ENCODE measurements around the gene TNFRSF19. TPM values are rescaled to one million over a fixed set of nuclear protein-coding genes. Genes with fewer than 3 reads are reported as not detected.
A peak's percentile ranks its signal among the peaks of the same experiment; 100 is the strongest.

The TNFRSF19 gene
- total RNA-seq, 6 donors from 2014 or later = 7.8 to 23.5 (median 14.5) TPM

- H3K36me3 ChIP-seq = no peaks in the 10 kb centered on the region
- ATAC-seq (ENCODE audit: low FRiP score in 2 of 2) = no peak
- no peaks in the 10 kb centered on the region for H3K9me3 ChIP-seq
- peak overlapping the region; percentile 84 to 90 (median 89) for H3K27ac ChIP-seq
- peaks cover 9 to 26% (median 13%) of the 10 kb centered on the region in 4 donors for H3K4me1 ChIP-seq
- no peak for DNase-seq
- 4 to 11% methylated on average over 15 to 22 of the region's 22 CpGs for WGBS, 2 donors
- TF ChIP-seq EP300 (IDR thresholded peaks at IDR 0.05) (no peak), POLR2AphosphoS5 (IDR thresholded peaks at IDR 0.05) (no peak), POLR2A (IDR thresholded peaks at IDR 0.05) (no peak)
- TF ChIP-seq, protein P1, sequence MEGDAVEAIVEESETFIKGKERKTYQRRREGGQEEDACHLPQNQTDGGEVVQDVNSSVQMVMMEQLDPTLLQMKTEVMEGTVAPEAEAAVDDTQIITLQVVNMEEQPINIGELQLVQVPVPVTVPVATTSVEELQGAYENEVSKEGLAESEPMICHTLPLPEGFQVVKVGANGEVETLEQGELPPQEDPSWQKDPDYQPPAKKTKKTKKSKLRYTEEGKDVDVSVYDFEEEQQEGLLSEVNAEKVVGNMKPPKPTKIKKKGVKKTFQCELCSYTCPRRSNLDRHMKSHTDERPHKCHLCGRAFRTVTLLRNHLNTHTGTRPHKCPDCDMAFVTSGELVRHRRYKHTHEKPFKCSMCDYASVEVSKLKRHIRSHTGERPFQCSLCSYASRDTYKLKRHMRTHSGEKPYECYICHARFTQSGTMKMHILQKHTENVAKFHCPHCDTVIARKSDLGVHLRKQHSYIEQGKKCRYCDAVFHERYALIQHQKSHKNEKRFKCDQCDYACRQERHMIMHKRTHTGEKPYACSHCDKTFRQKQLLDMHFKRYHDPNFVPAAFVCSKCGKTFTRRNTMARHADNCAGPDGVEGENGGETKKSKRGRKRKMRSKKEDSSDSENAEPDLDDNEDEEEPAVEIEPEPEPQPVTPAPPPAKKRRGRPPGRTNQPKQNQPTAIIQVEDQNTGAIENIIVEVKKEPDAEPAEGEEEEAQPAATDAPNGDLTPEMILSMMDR (IDR thresholded peaks at IDR 0.05) = no peak
- H3K27me3 ChIP-seq = no peaks in the 10 kb centered on the region
- H3K4me3 ChIP-seq = peak overlapping the region; percentile 52 to 95 (median 94)
These were observed 9.9 kb downstream of the TNFRSF19 start for GRCh38 chr13:23579896-23580683.

DNA sequence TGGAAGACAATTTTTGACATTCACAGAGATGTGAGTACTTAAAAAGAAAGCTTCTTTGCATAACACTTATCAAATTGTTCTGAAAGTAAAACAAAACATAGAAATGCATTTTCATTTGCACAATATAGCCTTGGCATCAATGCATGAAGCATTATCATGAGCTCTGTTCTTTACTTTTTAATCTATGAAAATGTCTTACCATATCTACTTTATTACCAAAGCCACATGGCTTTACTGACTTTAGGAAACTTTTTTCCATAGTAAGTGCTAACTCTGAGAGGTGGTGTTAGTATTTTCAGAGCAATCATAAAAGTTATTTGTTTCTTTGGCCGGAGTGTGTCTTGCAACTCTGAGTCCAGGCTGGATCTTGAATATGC, 10.5 kb downstream of the TNFRSF19 start:
- Histone ChIP-seq H3K27ac (no peak overlapping the region), H3K36me3 (no peaks in the 10 kb centered on the region), H3K4me3 (peak overlapping the region in 3 of 4 donors; percentile 94 to 95 (median 94)), H3K4me1 (peaks cover 9 to 26% (median 13%) of the 10 kb centered on the region in 4 donors), H3K9me3 (no peaks in the 10 kb centered on the region), H3K27me3 (no peaks in the 10 kb centered on the region)
- ATAC-seq (ENCODE audit: low FRiP score in 2 of 2) = no peak
- TF ChIP-seq EP300 (IDR thresholded peaks at IDR 0.05) (no peak), POLR2A (IDR thresholded peaks at IDR 0.05) (no peak), POLR2AphosphoS5 (IDR thresholded peaks at IDR 0.05) (no peak)
- TF ChIP-seq, protein P1 (IDR thresholded peaks at IDR 0.05) = no peak
- 71 to 83% methylated on average over 1 of the region's 1 CpG for WGBS, 2 donors
- no peak for DNase-seq

DNA sequence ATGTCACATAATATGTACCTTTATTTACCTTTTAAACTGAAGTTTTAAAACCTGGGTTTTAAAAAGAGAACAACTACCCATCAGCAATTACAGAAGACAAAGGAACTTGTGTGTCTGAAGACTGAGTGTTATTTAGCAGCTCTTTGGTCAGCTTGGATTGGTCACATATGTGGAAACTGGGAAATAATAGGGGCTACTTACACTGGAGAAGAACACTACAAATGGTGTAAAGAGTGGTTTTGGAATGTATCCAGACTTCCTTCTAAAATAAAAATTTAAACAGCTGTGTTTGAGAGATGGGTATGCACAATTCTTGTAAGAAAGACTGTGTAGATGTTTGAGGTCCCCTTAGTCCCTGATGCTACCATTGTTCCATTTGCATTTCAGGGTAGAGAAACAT, 13.3 kb downstream of the TNFRSF19 start:
- peaks cover 7 to 24% (median 11%) of the 10 kb centered on the region in 4 donors for H3K4me1 ChIP-seq
- no peak for ATAC-seq (ENCODE audit: low FRiP score in 2 of 2)
- H3K27ac ChIP-seq = no peak overlapping the region

GRCh38 chr13:23584275-23584674, 14.1 kb downstream of the TNFRSF19 start:
- TF ChIP-seq, protein P1 (IDR thresholded peaks at IDR 0.05) = no peak
- TF ChIP-seq POLR2A (IDR thresholded peaks at IDR 0.05) (no peak), EP300 (IDR thresholded peaks at IDR 0.05) (no peak), POLR2AphosphoS5 (IDR thresholded peaks at IDR 0.05) (no peak)

More for the DNA sequence above, 13.3 kb downstream of the TNFRSF19 start:
- no peak overlapping the region for H3K4me3 ChIP-seq
- no peaks in the 10 kb centered on the region for H3K36me3 ChIP-seq
- TF ChIP-seq EP300 (IDR thresholded peaks at IDR 0.05) (no peak), POLR2A (IDR thresholded peaks at IDR 0.05) (no peak), POLR2AphosphoS5 (IDR thresholded peaks at IDR 0.05) (no peak)
- TF ChIP-seq, protein P1 (IDR thresholded peaks at IDR 0.05) = no peak
- no peak for DNase-seq
- H3K9me3 ChIP-seq = no peaks in the 10 kb centered on the region
- no peaks in the 10 kb centered on the region for H3K27me3 ChIP-seq

More at GRCh38 chr13:23584275-23584674, 14.1 kb downstream of the TNFRSF19 start:
- no peak overlapping the region for H3K27ac ChIP-seq
- H3K4me1 ChIP-seq = peaks cover 7 to 21% (median 11%) of the 10 kb centered on the region in 4 donors
- no peak for DNase-seq
- H3K4me3 ChIP-seq = no peak overlapping the region
- ATAC-seq (ENCODE audit: low FRiP score in 2 of 2) = no peak
- H3K9me3 ChIP-seq = no peaks in the 10 kb centered on the region
- WGBS, 2 donors = 40 to 63% methylated on average over 2 of the region's 2 CpGs
- no peaks in the 10 kb centered on the region for H3K36me3 ChIP-seq
- no peaks in the 10 kb centered on the region for H3K27me3 ChIP-seq
